ENCODE data around the gene OSTN.

The OSTN gene, protein sequence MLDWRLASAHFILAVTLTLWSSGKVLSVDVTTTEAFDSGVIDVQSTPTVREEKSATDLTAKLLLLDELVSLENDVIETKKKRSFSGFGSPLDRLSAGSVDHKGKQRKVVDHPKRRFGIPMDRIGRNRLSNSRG

DNA sequence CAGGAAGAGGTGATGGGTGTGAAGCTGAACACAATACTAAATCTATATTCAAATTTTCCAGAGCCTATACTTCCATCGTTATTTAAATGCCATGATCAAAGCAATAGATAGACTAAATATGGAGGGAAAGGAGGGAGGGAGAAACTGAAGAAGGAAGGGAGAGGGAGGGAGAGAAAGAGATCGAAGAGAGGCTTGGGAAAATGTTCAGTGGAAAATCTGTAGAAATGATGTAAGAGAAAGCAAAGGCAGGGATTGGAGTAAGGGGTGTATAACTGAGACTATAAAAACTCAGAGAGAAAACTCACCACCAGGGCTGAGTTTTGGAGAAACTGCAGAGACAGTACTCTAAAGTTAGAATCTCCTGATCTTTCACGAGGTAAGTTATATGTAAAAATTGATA lies at the start of gene OSTN:
TSS of gene OSTN (plus strand) at position 310 of the 400 bp plus-strand sequence. CDS start 13,292 bp downstream, outside the sequence.
- TF ChIP-seq, protein P1, sequence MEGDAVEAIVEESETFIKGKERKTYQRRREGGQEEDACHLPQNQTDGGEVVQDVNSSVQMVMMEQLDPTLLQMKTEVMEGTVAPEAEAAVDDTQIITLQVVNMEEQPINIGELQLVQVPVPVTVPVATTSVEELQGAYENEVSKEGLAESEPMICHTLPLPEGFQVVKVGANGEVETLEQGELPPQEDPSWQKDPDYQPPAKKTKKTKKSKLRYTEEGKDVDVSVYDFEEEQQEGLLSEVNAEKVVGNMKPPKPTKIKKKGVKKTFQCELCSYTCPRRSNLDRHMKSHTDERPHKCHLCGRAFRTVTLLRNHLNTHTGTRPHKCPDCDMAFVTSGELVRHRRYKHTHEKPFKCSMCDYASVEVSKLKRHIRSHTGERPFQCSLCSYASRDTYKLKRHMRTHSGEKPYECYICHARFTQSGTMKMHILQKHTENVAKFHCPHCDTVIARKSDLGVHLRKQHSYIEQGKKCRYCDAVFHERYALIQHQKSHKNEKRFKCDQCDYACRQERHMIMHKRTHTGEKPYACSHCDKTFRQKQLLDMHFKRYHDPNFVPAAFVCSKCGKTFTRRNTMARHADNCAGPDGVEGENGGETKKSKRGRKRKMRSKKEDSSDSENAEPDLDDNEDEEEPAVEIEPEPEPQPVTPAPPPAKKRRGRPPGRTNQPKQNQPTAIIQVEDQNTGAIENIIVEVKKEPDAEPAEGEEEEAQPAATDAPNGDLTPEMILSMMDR (IDR thresholded peaks at IDR 0.05; ENCODE audit: low read depth, low read length, missing control alignments) = no peak
- H3K36me3 ChIP-seq (replicated peaks) = no peaks in the 10 kb centered on the region
- no peaks in the 10 kb centered on the region for H3K27me3 ChIP-seq (replicated peaks)
- no peak within 1 kb of the TSS for H3K4me3 ChIP-seq (ENCODE audit: low read depth, low read length)
- no peak for DNase-seq
- no peak within 1 kb of the TSS for H3K27ac ChIP-seq
- in situ Hi-C loops (cut with HindIII; ENCODE audit: low pct_ligation_motif_present, low sequenced_read_pairs) = no loop called here

DNA sequence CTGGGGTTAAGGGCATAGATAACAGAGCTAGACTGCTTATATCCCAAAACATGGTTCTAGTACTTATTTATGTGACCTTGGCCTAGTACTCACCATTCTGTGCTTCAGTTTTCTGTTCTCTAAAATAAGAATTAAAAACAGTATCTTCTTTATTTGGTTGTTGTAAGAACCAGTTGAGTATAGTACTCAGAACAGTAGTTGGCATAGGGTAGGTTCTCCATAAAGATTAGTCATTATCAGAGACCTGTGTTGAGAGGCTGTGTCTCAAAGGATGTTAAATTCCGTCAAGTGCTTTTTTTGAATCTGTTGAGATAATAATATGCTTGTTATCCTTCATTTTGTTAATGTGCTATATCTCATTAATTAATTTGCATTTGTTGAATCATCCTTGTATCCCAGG lies 47.4 kb upstream of the OSTN start:
- DNase-seq = no peak
- H3K27me3 ChIP-seq (replicated peaks) = no peaks in the 10 kb centered on the region
- H3K36me3 ChIP-seq (replicated peaks) = no peaks in the 10 kb centered on the region
- no peak overlapping the region for H3K4me3 ChIP-seq (ENCODE audit: low read depth, low read length)
- TF ChIP-seq, protein P1 (IDR thresholded peaks at IDR 0.05; ENCODE audit: low read depth, low read length, missing control alignments) = no peak
- in situ Hi-C loops (cut with HindIII; ENCODE audit: low pct_ligation_motif_present, low sequenced_read_pairs) = no loop called here
- H3K27ac ChIP-seq = no peak overlapping the region

GRCh38 chr3:191154827-191155226 lies 44.2 kb upstream of the OSTN start:
- Histone ChIP-seq H3K4me3 (ENCODE audit: low read depth, low read length) (no peak overlapping the region), H3K36me3 (replicated peaks) (no peaks in the 10 kb centered on the region), H3K27ac (no peak overlapping the region), H3K27me3 (replicated peaks) (no peaks in the 10 kb centered on the region)
- in situ Hi-C loops (cut with HindIII; ENCODE audit: low pct_ligation_motif_present, low sequenced_read_pairs) = no loop called here
- TF ChIP-seq, protein P1 (IDR thresholded peaks at IDR 0.05; ENCODE audit: low read depth, low read length, missing control alignments) = no peak
- DNase-seq = no peak

- TF ChIP-seq, protein P1 (IDR thresholded peaks at IDR 0.05; ENCODE audit: low read depth, low read length, missing control alignments) = no peak
- H3K4me3 ChIP-seq (ENCODE audit: low read depth, low read length) = no peak overlapping the region
These were observed 40.8 kb upstream of the OSTN start for GRCh38 chr3:191158247-191158646.

DNA sequence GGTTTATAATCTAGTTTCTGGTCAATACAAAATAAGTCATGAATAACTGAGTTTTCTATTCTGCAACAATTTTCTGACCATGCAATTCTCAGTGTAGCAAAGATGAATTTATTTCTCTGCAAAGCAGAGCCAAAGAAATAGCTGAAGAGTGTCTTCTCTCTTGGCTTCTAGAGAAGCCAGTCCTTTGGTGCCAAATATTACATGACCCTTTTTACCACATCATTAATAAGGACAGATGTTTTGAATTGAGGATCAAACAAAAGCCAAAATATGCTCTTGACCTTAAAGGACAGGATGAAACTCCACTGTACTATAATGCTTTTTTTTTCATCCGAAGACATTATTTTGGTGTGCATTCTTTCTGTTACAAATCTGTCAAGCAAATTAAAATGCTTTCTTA lies 40.2 kb upstream of the OSTN start:
- no peaks in the 10 kb centered on the region for H3K36me3 ChIP-seq (replicated peaks)
- no peak overlapping the region for H3K4me3 ChIP-seq (ENCODE audit: low read depth, low read length)
- H3K27ac ChIP-seq = no peak overlapping the region
- TF ChIP-seq, protein P1 (IDR thresholded peaks at IDR 0.05; ENCODE audit: low read depth, low read length, missing control alignments) = no peak
- in situ Hi-C loops (cut with HindIII; ENCODE audit: low pct_ligation_motif_present, low sequenced_read_pairs) = no loop called here
- no peaks in the 10 kb centered on the region for H3K27me3 ChIP-seq (replicated peaks)
- DNase-seq = no peak

More at GRCh38 chr3:191158247-191158646, 40.8 kb upstream of the OSTN start:
- DNase-seq = no peak
- H3K36me3 ChIP-seq (replicated peaks) = no peaks in the 10 kb centered on the region
- no peak overlapping the region for H3K27ac ChIP-seq
- no peaks in the 10 kb centered on the region for H3K27me3 ChIP-seq (replicated peaks)
- in situ Hi-C loops (cut with HindIII; ENCODE audit: low pct_ligation_motif_present, low sequenced_read_pairs) = no loop called here

DNA sequence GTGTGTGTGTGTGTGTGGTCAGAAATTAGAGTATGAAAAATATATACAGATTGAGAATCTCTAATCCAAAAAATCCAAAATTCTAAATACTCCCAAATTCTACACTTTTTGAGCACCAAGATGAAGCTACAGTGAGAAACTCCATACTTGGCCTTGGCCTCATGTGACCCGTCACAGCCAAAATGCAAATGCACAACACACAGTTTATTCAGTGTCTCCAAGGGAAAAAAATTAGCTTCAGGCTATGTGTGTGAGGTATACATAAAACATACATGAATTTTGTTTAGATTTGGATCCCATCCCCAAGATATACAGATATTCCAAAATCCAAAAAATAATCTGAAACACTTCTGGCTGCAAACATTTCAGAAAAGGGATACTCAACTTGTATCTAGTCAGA lies 33.2 kb upstream of the OSTN start:
- TF ChIP-seq, protein P1 (IDR thresholded peaks at IDR 0.05; ENCODE audit: low read depth, low read length, missing control alignments) = no peak
- H3K36me3 ChIP-seq (replicated peaks) = no peaks in the 10 kb centered on the region
- in situ Hi-C loops (cut with HindIII; ENCODE audit: low pct_ligation_motif_present, low sequenced_read_pairs) = no loop called here
- no peak for DNase-seq
- no peak overlapping the region for H3K4me3 ChIP-seq (ENCODE audit: low read depth, low read length)
- no peaks in the 10 kb centered on the region for H3K27me3 ChIP-seq (replicated peaks)
- no peak overlapping the region for H3K27ac ChIP-seq

Measured in brain microvascular endothelial cell (primary cell).